HepG2 (cell line): ENCODE data around the gene METTL16. TPM values are rescaled to one million over a fixed set of nuclear protein-coding genes. Genes with fewer than 3 reads are reported as not detected.
A peak's percentile ranks its signal among the peaks of the same experiment; 100 is the strongest.

ENCODE experiments used
- CEBPG ChIP-seq: IDR thresholded peaks from 2 replicates; pipeline ENCODE4 v1.6.1; 2016
- DMAP1 ChIP-seq: IDR thresholded peaks from 2 replicates; pipeline ENCODE4 v1.6.1; 2016
- FOXO1 ChIP-seq: sonication (generic); formaldehyde crosslinking; IDR thresholded peaks from 2 replicates; pipeline ENCODE4 v1.4.0; 2020; ENCODE audit warnings: missing genetic modification reagents
- MED8 ChIP-seq: sonication (generic); formaldehyde crosslinking; IDR thresholded peaks from 2 replicates; pipeline ENCODE4 v1.8.1; 2023; ENCODE audit warnings: mild to moderate bottlenecking, missing genetic modification reagents; ENCODE audit not compliant: insufficient replicate concordance
- MEF2D ChIP-seq: sonication (generic); formaldehyde crosslinking; IDR thresholded peaks from 2 replicates; pipeline ENCODE4 v1.5.1; 2020; ENCODE audit warnings: mild to moderate bottlenecking, missing genetic modification reagents
- NFE2 ChIP-seq: sonication (generic); formaldehyde crosslinking; IDR thresholded peaks from 2 replicates; pipeline ENCODE4 v1.4.0; 2020; ENCODE audit warnings: missing genetic modification reagents
- PRMT3 ChIP-seq: sonication (generic); formaldehyde crosslinking; IDR thresholded peaks from 2 replicates; pipeline ENCODE4 v1.8.1; 2022; ENCODE audit warnings: low read depth, mild to moderate bottlenecking, moderate library complexity, missing genetic modification reagents, borderline replicate concordance
- RCOR2 ChIP-seq: IDR thresholded peaks from 2 replicates; pipeline ENCODE4 v1.6.1; 2016; ENCODE audit warnings: missing biosample characterization, missing genetic modification reagents
- RFX5 ChIP-seq: IDR thresholded peaks from 2 replicates; pipeline ENCODE4 v1.6.1; 2011; ENCODE audit warnings: low read depth, low read length, improper control_type of control experiment
- TBX3 ChIP-seq: fragments of 450-650 bp; IDR thresholded peaks from 2 replicates; pipeline ENCODE4 v1.6.1; 2017; ENCODE audit warnings: antibody characterized with exemption, mild to moderate bottlenecking, inconsistent platforms, borderline replicate concordance
- ZKSCAN8 ChIP-seq: IDR thresholded peaks from 2 replicates; pipeline ENCODE4 v1.6.1; 2016; ENCODE audit warnings: borderline replicate concordance, missing genetic modification reagents, missing compliant biosample characterization
- ZMAT3 ChIP-seq: sonication (generic); formaldehyde crosslinking; conservative IDR thresholded peaks from 2 replicates; pipeline ENCODE4 v1.7.0; 2021; ENCODE audit warnings: missing genetic modification reagents
- ZNF225 ChIP-seq: sonication (generic); formaldehyde crosslinking; IDR thresholded peaks from 2 replicates; pipeline ENCODE4 v1.4.0; 2020; ENCODE audit warnings: mild to moderate bottlenecking, missing genetic modification reagents
- ZNF331 ChIP-seq: sonication (generic); formaldehyde crosslinking; IDR thresholded peaks from 2 replicates; pipeline ENCODE4 v1.4.0; 2020; ENCODE audit warnings: missing genetic modification reagents
- ZNF589 ChIP-seq: sonication (generic); formaldehyde crosslinking; conservative IDR thresholded peaks from 2 replicates; pipeline ENCODE4 v1.8.0; 2022; ENCODE audit warnings: mild to moderate bottlenecking, moderate library complexity, missing genetic modification reagents
- ZNF703 ChIP-seq: sonication (generic); formaldehyde crosslinking; IDR thresholded peaks from 2 replicates; pipeline ENCODE4 v1.5.1; 2020; ENCODE audit warnings: missing genetic modification reagents, mild to moderate bottlenecking, moderate library complexity, borderline replicate concordance
- ZNF724P ChIP-seq: sonication (generic); formaldehyde crosslinking; IDR thresholded peaks from 2 replicates; pipeline ENCODE4 v1.8.0; 2022; ENCODE audit warnings: missing genetic modification reagents, borderline replicate concordance
- ZNF766 ChIP-seq: sonication (generic); formaldehyde crosslinking; IDR thresholded peaks from 2 replicates; pipeline ENCODE4 v1.5.0; 2020; ENCODE audit warnings: missing genetic modification reagents, borderline replicate concordance
- ZNF883 ChIP-seq: sonication (generic); formaldehyde crosslinking; IDR thresholded peaks from 2 replicates; pipeline ENCODE4 v1.5.1; 2020; ENCODE audit warnings: mild to moderate bottlenecking, missing genetic modification reagents; ENCODE audit errors: not compliant biosample characterization
- polyA plus RNA-seq, 8 experiments: library from polyadenylated mRNA; depleted of rRNA in 3 of 8; stranded (reverse) in 7 of 8; unstranded in 1 of 8; fragments of >200 nt; fragmentation: Illumina TruSeq in 4 of 8; extraction: Trizol in 4 of 8; gene quantifications; 2 replicates each; pipeline versions ENCODE4 v1.2.1 to v1.2.3, GENCODE V29; 2011 to 2016; ENCODE audit warnings: low read depth in 4 of 8, missing spikeins in 1 of 8, mixed read lengths in 1 of 8; ENCODE audit not compliant: insufficient read depth in 1 of 8
- total RNA-seq, 5 experiments: library from RNA; depleted of rRNA; stranded (reverse); fragments of >200 nt; fragmentation: Illumina TruSeq; extraction: Trizol; gene quantifications; 2 replicates each; pipeline ENCODE4 v1.2.3, GENCODE V29; 2016; ENCODE audit warnings: low read depth in 1 of 5
- TF ChIP-seq, protein P1 (sequence below): sonication (generic); formaldehyde crosslinking; IDR thresholded peaks from 2 replicates; pipeline ENCODE4 v1.9.0; 2021; ENCODE audit warnings: mild to moderate bottlenecking, missing genetic modification reagents
- TF ChIP-seq, protein P2 (sequence below): sonication (generic); formaldehyde crosslinking; IDR thresholded peaks from 2 replicates; pipeline ENCODE4 v1.8.0; 2022; ENCODE audit warnings: low read depth, missing genetic modification reagents
- TF ChIP-seq, protein P3 (sequence below): IDR thresholded peaks from 2 replicates; pipeline ENCODE4 v1.6.1; 2016; ENCODE audit warnings: low read depth

The METTL16 gene
- total and polyA plus RNA-seq, 2 of the 13 experiments (the other 11 are each of a cell fraction or from before 2014, with no cell fraction given) = 11.6 to 18.5 TPM

DNA sequence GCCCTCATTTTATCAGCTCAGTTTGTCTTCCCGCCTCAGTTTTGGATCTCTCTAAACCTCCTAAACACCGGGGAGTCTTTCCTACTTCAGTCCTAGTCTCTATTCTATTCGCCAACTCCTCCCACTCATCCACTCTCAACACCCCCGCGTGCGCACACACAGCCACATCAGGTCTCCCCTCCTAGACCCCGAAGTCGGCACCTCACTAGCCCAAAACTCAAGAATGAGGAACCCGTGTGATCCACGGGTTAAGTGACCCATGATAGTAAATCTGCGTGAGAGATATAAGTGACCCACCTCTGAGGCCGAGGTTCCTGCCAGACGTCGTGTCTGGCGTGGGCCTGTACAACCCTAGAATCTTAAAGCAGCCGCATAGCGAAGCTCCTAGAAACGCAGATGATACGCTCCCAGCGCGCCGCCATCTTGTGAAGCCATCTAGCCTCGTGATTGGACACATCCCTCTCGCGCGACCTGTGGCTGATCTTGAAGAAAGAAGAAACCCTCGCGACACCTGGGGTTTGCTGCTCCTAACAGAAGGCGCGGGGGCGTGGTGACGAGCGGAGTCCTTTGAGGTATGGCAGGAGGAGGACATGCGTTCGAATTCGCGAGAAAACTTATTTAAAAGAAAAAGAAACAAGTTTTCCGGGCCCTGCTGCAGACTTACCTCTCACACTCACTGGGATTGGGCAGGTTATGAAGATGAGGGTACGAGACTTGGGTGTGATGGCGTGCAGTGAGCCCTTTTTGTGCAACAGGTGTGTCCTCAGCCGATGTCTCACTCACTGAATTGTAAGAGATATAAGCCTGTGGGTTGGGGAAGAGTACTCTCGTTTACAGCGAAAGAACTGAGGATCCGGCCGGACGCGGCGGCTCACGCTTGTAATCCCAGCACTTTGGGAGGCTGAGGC lies at the start of gene METTL16 (continued):
- no peak for TF ChIP-seq PRMT3 (CRISPR knock-in tag)
- TF ChIP-seq FOXO1 (CRISPR knock-in tag) = no peak
- no peak for TF ChIP-seq NFE2 (CRISPR knock-in tag)
- no peak for TF ChIP-seq RCOR2
- no peak for TF ChIP-seq CEBPG (CRISPR knock-in tag)
- TF ChIP-seq, protein P1, sequence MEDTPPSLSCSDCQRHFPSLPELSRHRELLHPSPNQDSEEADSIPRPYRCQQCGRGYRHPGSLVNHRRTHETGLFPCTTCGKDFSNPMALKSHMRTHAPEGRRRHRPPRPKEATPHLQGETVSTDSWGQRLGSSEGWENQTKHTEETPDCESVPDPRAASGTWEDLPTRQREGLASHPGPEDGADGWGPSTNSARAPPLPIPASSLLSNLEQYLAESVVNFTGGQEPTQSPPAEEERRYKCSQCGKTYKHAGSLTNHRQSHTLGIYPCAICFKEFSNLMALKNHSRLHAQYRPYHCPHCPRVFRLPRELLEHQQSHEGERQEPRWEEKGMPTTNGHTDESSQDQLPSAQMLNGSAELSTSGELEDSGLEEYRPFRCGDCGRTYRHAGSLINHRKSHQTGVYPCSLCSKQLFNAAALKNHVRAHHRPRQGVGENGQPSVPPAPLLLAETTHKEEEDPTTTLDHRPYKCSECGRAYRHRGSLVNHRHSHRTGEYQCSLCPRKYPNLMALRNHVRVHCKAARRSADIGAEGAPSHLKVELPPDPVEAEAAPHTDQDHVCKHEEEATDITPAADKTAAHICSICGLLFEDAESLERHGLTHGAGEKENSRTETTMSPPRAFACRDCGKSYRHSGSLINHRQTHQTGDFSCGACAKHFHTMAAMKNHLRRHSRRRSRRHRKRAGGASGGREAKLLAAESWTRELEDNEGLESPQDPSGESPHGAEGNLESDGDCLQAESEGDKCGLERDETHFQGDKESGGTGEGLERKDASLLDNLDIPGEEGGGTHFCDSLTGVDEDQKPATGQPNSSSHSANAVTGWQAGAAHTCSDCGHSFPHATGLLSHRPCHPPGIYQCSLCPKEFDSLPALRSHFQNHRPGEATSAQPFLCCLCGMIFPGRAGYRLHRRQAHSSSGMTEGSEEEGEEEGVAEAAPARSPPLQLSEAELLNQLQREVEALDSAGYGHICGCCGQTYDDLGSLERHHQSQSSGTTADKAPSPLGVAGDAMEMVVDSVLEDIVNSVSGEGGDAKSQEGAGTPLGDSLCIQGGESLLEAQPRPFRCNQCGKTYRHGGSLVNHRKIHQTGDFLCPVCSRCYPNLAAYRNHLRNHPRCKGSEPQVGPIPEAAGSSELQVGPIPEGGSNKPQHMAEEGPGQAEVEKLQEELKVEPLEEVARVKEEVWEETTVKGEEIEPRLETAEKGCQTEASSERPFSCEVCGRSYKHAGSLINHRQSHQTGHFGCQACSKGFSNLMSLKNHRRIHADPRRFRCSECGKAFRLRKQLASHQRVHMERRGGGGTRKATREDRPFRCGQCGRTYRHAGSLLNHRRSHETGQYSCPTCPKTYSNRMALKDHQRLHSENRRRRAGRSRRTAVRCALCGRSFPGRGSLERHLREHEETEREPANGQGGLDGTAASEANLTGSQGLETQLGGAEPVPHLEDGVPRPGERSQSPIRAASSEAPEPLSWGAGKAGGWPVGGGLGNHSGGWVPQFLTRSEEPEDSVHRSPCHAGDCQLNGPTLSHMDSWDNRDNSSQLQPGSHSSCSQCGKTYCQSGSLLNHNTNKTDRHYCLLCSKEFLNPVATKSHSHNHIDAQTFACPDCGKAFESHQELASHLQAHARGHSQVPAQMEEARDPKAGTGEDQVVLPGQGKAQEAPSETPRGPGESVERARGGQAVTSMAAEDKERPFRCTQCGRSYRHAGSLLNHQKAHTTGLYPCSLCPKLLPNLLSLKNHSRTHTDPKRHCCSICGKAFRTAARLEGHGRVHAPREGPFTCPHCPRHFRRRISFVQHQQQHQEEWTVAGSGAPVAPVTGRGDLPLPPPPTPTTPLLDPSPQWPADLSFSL (CRISPR knock-in tag) = no peak
- TF ChIP-seq MEF2D = peak; percentile 56; the same call in 1 of the 2 replicates
- TF ChIP-seq ZNF589 (CRISPR knock-in tag) = no peak
- TF ChIP-seq RFX5 = no peak
- no peak for TF ChIP-seq ZNF331
- TF ChIP-seq, protein P2, sequence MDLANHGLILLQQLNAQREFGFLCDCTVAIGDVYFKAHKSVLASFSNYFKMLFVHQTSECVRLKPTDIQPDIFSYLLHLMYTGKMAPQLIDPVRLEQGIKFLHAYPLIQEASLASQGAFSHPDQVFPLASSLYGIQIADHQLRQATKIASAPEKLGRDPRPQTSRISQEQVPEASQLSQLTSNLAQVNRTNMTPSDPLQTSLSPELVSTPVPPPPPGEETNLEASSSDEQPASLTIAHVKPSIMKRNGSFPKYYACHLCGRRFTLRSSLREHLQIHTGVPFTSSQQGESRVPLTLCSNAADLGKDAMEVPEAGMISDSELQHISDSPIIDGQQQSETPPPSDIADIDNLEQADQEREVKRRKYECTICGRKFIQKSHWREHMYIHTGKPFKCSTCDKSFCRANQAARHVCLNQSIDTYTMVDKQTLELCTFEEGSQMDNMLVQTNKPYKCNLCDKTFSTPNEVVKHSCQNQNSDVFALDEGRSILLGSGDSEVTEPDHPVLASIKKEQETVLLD = no peak
- peak; percentile 70 for TF ChIP-seq DMAP1 (CRISPR knock-in tag)
- TF ChIP-seq ZNF703 = no peak
- TF ChIP-seq ZNF724P (CRISPR knock-in tag) = no peak
- no peak for TF ChIP-seq ZNF766 (CRISPR knock-in tag)
- peak; percentile 85 for TF ChIP-seq ZMAT3 (CRISPR knock-in tag)
- TF ChIP-seq ZNF883 (CRISPR knock-in tag) = no peak
- no peak for TF ChIP-seq TBX3
- no peak for TF ChIP-seq MED8 (CRISPR knock-in tag)
- no peak for TF ChIP-seq ZKSCAN8
- TF ChIP-seq ZNF225 = no peak
- TF ChIP-seq, protein P3, sequence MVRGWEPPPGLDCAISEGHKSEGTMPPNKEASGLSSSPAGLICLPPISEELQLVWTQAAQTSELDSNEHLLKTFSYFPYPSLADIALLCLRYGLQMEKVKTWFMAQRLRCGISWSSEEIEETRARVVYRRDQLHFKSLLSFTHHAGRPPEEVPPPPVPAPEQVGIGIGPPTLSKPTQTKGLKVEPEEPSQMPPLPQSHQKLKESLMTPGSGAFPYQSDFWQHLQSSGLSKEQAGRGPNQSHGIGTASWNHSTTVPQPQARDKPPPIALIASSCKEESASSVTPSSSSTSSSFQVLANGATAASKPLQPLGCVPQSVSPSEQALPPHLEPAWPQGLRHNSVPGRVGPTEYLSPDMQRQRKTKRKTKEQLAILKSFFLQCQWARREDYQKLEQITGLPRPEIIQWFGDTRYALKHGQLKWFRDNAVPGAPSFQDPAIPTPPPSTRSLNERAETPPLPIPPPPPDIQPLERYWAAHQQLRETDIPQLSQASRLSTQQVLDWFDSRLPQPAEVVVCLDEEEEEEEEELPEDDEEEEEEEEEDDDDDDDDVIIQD (CRISPR knock-in tag) = no peak
